Trophoblast cell (in vitro differentiated cells and primary cell): ENCODE measurements around the gene RABGAP1.

Experiments used
- DNase-seq, 2 donors: peaks; one replicate each; pipeline ENCODE4 v3.0.0-alpha.2; 2016
- H2AFZ ChIP-seq: 2 replicates; pipeline ENCODE4 v1.6.1; 2013; ENCODE audit warnings: low read length, moderate library complexity, mild to moderate bottlenecking; ENCODE audit not compliant: insufficient read depth, poor library complexity
- H2AK5ac ChIP-seq: 2 replicates; pipeline ENCODE4 v1.6.1; 2013; ENCODE audit warnings: mild to moderate bottlenecking, low read length
- H2BK120ac ChIP-seq: 2 replicates; pipeline ENCODE4 v1.6.1; 2013; ENCODE audit warnings: low read length, mild to moderate bottlenecking, moderate library complexity; ENCODE audit not compliant: insufficient read depth, poor library complexity
- H2BK12ac ChIP-seq: 2 replicates; pipeline ENCODE4 v1.6.1; 2013; ENCODE audit warnings: mild to moderate bottlenecking, low read length, moderate library complexity
- H2BK5ac ChIP-seq: 2 replicates; pipeline ENCODE4 v1.6.1; 2013; ENCODE audit warnings: low read length, low read depth, moderate library complexity, mild to moderate bottlenecking; ENCODE audit not compliant: poor library complexity
- H3K14ac ChIP-seq: 2 replicates; pipeline ENCODE4 v1.6.1; 2013; ENCODE audit warnings: mild to moderate bottlenecking, low read length
- H3K18ac ChIP-seq: 2 replicates; pipeline ENCODE4 v1.6.1; 2013; ENCODE audit warnings: mild to moderate bottlenecking, low read length
- H3K23ac ChIP-seq: 2 replicates; pipeline ENCODE4 v1.6.1; 2013; ENCODE audit warnings: low read length
- H3K27ac ChIP-seq: 2 replicates; pipeline ENCODE4 v1.5.1; 2013; ENCODE audit warnings: low read depth, mild to moderate bottlenecking, inconsistent platforms, low read length, moderate library complexity
- H3K27me3 ChIP-seq: 2 replicates; pipeline ENCODE4 v1.6.1; 2013; ENCODE audit warnings: inconsistent platforms, mild to moderate bottlenecking, low read length, moderate library complexity; ENCODE audit not compliant: insufficient read depth
- H3K36me3 ChIP-seq, 2 experiments: 1 replicate in 1 of 2; 2 replicates in 1 of 2; pipeline ENCODE4 v1.6.1; 2013; ENCODE audit warnings: low read length in 2 of 2, mild to moderate bottlenecking in 2 of 2, moderate library complexity in 1 of 2; ENCODE audit not compliant: insufficient read depth in 2 of 2, control insufficient read depth in 1 of 2
- H3K4ac ChIP-seq: 2 replicates; pipeline ENCODE4 v1.6.1; 2013; ENCODE audit warnings: low read depth, mild to moderate bottlenecking, low read length, moderate library complexity
- H3K4me1 ChIP-seq, 2 experiments: 1 replicate in 1 of 2; 2 replicates in 1 of 2; pipeline ENCODE4 v1.6.1; 2013; ENCODE audit warnings: low read length in 2 of 2, mild to moderate bottlenecking in 2 of 2, moderate library complexity in 1 of 2; ENCODE audit not compliant: insufficient read depth in 2 of 2, control insufficient read depth in 1 of 2
- H3K4me2 ChIP-seq: 2 replicates; pipeline ENCODE4 v1.6.1; 2013; ENCODE audit warnings: inconsistent platforms, mild to moderate bottlenecking, low read length, moderate library complexity
- H3K4me3 ChIP-seq: 2 replicates; pipeline ENCODE4 v1.5.1; 2013; ENCODE audit warnings: mild to moderate bottlenecking, low read depth, low read length, inconsistent platforms
- H3K79me1 ChIP-seq: one replicate; pipeline ENCODE4 v1.6.1; 2013; ENCODE audit warnings: low read length
- H3K79me2 ChIP-seq: 2 replicates; pipeline ENCODE4 v1.6.1; 2013; ENCODE audit warnings: low read length, mild to moderate bottlenecking; ENCODE audit not compliant: control insufficient read depth, insufficient read depth, poor library complexity
- H3K9ac ChIP-seq: 2 replicates; pipeline ENCODE4 v1.6.1; 2013; ENCODE audit warnings: mild to moderate bottlenecking, low read length
- H3K9me3 ChIP-seq: 2 replicates; pipeline ENCODE4 v1.6.1; 2013; ENCODE audit warnings: low read depth, mild to moderate bottlenecking, control low read depth, inconsistent platforms, low read length; ENCODE audit not compliant: insufficient read depth
- H4K12ac ChIP-seq: 2 replicates; pipeline ENCODE4 v1.6.1; 2013; ENCODE audit warnings: low read depth, mild to moderate bottlenecking, low read length, moderate library complexity
- H4K8ac ChIP-seq: 2 replicates; pipeline ENCODE4 v1.6.1; 2013; ENCODE audit warnings: low read depth, mild to moderate bottlenecking, low read length, moderate library complexity
- H4K91ac ChIP-seq: one replicate; pipeline ENCODE4 v1.6.1; 2013; ENCODE audit warnings: low read depth, mild to moderate bottlenecking, low read length, moderate library complexity
- WGBS: extraction: QIAGEN DNeasy Blood & Tissue Kit; methylation state at CpG from one replicate; pipeline ENCODE4 v1.1.7; 2013; ENCODE audit warnings: missing lambda C conversion rate; ENCODE audit not compliant: insufficient read length, insufficient coverage; ENCODE audit errors: extremely low coverage; 5-methylcytosine and 5-hydroxymethylcytosine counted together

RABGAP1 gene

GRCh38 chr9:122975196-122975595 is 34.4 kb downstream of the RABGAP1 start:
- no peak overlapping the region for H2BK120ac ChIP-seq
- H3K9ac ChIP-seq, result no peak overlapping the region
- no peak overlapping the region for H4K12ac ChIP-seq
- H3K79me1 ChIP-seq, result no peaks in the 10 kb centered on the region
- H3K4me3 ChIP-seq, result no peak overlapping the region
- no peak overlapping the region for H4K8ac ChIP-seq
- H3K4me1 ChIP-seq, result no peaks in the 10 kb centered on the region
- H4K91ac ChIP-seq, result no peak overlapping the region
- H3K14ac ChIP-seq, result no peak overlapping the region
- H3K4me2 ChIP-seq, result no peak overlapping the region
- no peak overlapping the region for H3K18ac ChIP-seq
- H3K27ac ChIP-seq, result no peak overlapping the region
- no peak overlapping the region for H3K4ac ChIP-seq
- peaks cover 0 to 2% of the 10 kb centered on the region in 2 experiments for H3K36me3 ChIP-seq
- no CpG with 5 or more reads among the region's 2 CpGs for WGBS
- no peak overlapping the region for H2AK5ac ChIP-seq
- no peaks in the 10 kb centered on the region for H3K27me3 ChIP-seq
- no peak overlapping the region for H2AFZ ChIP-seq
- no peak overlapping the region for H2BK5ac ChIP-seq
- no peak overlapping the region for H3K23ac ChIP-seq
- no peak for DNase-seq
- no peaks in the 10 kb centered on the region for H3K79me2 ChIP-seq
- H2BK12ac ChIP-seq, result no peak overlapping the region
- no peaks in the 10 kb centered on the region for H3K9me3 ChIP-seq

DNA sequence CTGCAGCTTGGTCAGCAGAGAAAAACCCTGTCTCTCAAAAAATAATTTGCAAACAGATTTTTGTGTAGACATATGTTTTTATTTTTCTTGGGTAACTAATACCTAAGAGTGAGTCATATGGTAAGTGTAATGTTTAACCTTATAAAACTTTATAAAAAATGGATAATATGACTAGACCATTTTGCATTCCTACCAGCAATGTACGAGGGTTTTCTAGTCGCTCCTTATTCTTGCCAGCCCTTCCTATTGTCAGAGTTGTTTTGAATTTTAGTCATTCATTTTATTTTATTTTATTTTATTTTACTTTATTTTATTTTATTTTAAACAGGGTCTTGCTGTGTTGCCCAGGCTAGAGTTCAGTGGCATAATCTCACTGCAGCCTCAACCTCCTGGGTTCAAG is 37.8 kb downstream of the RABGAP1 start:
- no peaks in the 10 kb centered on the region for H3K79me1 ChIP-seq
- no peak overlapping the region for H2BK12ac ChIP-seq
- no peak overlapping the region for H3K9ac ChIP-seq
- H3K18ac ChIP-seq, result no peak overlapping the region
- no peak overlapping the region for H4K91ac ChIP-seq
- H2AK5ac ChIP-seq, result no peak overlapping the region
- no peaks in the 10 kb centered on the region for H3K27me3 ChIP-seq
- no peak overlapping the region for H3K4me3 ChIP-seq
- H3K9me3 ChIP-seq, result no peaks in the 10 kb centered on the region
- H4K12ac ChIP-seq, result no peak overlapping the region
- no CpG with 5 or more reads among the region's 2 CpGs for WGBS
- no peak overlapping the region for H3K14ac ChIP-seq
- H3K36me3 ChIP-seq, result peaks cover 0 to 3% of the 10 kb centered on the region in 2 experiments
- H3K27ac ChIP-seq, result no peak overlapping the region
- no peak overlapping the region for H2BK5ac ChIP-seq
- no peaks in the 10 kb centered on the region for H3K79me2 ChIP-seq
- no peak overlapping the region for H3K23ac ChIP-seq
- no peaks in the 10 kb centered on the region for H3K4me1 ChIP-seq
- H2BK120ac ChIP-seq, result no peak overlapping the region
- no peak for DNase-seq
- no peak overlapping the region for H3K4ac ChIP-seq
- H3K4me2 ChIP-seq, result no peak overlapping the region
- no peak overlapping the region for H4K8ac ChIP-seq
- no peak overlapping the region for H2AFZ ChIP-seq

DNA sequence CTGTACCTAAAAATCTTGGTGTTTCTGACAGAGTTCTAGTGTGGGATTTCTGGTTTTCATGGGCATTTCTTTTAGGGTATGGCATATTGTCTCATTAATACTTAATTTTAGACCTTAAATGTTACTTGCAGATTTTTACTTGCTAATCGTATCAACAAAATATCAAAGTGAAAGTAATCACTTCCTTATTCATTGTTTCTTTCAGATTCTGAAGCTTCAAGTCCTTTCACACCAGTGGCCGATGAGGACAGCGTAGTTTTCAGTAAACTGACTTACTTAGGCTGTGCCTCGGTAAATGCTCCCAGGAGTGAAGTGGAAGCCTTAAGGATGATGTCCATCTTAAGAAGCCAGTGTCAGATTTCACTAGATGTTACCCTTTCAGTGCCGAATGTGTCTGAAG is 45.2 kb downstream of the RABGAP1 start:
- Histone ChIP-seq H3K9me3 (no peaks in the 10 kb centered on the region), H2AFZ (no peak overlapping the region), H2BK120ac (no peak overlapping the region), H3K27ac (no peak overlapping the region), H3K27me3 (no peaks in the 10 kb centered on the region), H4K12ac (no peak overlapping the region), H2BK5ac (no peak overlapping the region), H3K4me1 (no peaks in the 10 kb centered on the region), H3K14ac (no peak overlapping the region), H3K36me3 (peaks cover 11 to 15% of the 10 kb centered on the region in 2 experiments), H4K91ac (no peak overlapping the region), H3K4ac (no peak overlapping the region), H3K9ac (no peak overlapping the region), H3K4me2 (no peak overlapping the region), H3K23ac (no peak overlapping the region), H3K79me1 (no peaks in the 10 kb centered on the region), H2BK12ac (no peak overlapping the region), H3K4me3 (no peak overlapping the region), H2AK5ac (no peak overlapping the region), H3K79me2 (no peaks in the 10 kb centered on the region), H4K8ac (no peak overlapping the region), H3K18ac (no peak overlapping the region)
- no CpG with 5 or more reads among the region's 5 CpGs for WGBS
- DNase-seq, result no peak

DNA sequence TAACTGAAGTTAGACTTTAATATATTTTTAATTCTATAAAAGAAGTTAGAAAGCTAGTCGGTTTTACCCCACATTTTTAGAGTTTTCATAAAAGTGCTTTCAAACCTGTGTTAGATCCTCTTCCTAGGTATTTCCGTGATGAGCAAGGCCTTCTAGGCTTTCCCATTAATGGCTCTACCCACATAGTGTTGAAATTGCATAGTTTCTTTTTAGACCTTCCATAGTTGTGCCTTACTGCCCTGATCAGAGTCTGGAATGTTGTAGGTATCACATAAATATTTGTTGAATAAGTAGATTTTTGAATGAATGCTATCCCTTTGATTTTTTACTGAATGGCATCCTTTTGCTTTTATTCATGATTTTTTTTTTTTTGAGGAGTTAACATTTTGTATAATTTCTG is 47.3 kb downstream of the RABGAP1 start:
- no peak overlapping the region for H4K12ac ChIP-seq
- no peak overlapping the region for H2AK5ac ChIP-seq
- H3K27ac ChIP-seq, result no peak overlapping the region
- H2BK5ac ChIP-seq, result no peak overlapping the region
- H3K27me3 ChIP-seq, result no peaks in the 10 kb centered on the region
- no peak overlapping the region for H3K4ac ChIP-seq
- peaks cover 16 to 19% of the 10 kb centered on the region in 2 experiments for H3K36me3 ChIP-seq
- no peak overlapping the region for H3K23ac ChIP-seq
- H3K79me1 ChIP-seq, result no peaks in the 10 kb centered on the region
- H4K8ac ChIP-seq, result no peak overlapping the region
- no peaks in the 10 kb centered on the region for H3K4me1 ChIP-seq
- H2BK120ac ChIP-seq, result no peak overlapping the region
- no peak overlapping the region for H3K9ac ChIP-seq
- no peak overlapping the region for H3K4me2 ChIP-seq
- H2AFZ ChIP-seq, result no peak overlapping the region
- no peaks in the 10 kb centered on the region for H3K9me3 ChIP-seq
- no CpG with 5 or more reads among the region's 2 CpGs for WGBS
- H3K18ac ChIP-seq, result no peak overlapping the region
- H3K14ac ChIP-seq, result no peak overlapping the region
- no peak overlapping the region for H3K4me3 ChIP-seq
- no peak overlapping the region for H4K91ac ChIP-seq
- no peaks in the 10 kb centered on the region for H3K79me2 ChIP-seq
- DNase-seq, result peak; percentile 46 to 91
- no peak overlapping the region for H2BK12ac ChIP-seq
